ENCODE measurements around the gene PRKCH. TPM values are rescaled to one million over a fixed set of nuclear protein-coding genes. Genes with fewer than 3 reads are reported as not detected.

PRKCH gene
- polyA plus RNA-seq, 1 donor from 2014 or later = 2.0 TPM

DNA sequence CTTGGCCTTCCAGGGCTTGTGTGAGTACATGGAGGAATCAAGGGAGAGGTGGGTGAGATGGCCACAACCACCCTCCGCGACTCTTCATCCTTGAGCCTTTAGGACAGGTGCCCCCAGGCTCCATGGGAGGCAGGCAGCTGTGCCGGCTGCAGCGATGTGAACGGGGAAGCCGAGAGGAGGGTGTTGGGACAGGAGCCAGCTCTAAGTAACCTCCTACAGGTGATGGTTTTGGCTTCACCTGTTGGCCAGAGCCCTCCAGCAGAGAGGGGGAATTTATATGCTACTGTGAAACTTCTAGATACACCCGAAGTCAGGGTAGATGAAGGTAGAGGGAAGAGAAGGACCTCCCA is 241.8 kb downstream of the PRKCH start:
- H3K4me2 ChIP-seq (ENCODE audit: low read length) = no peak overlapping the region
- no peaks in the 10 kb centered on the region for H3K9me2 ChIP-seq (ENCODE audit: insufficient read depth, low read length)
- no peak overlapping the region for H3K27ac ChIP-seq (ENCODE audit: low read length)
- TF ChIP-seq EP300 (conservative IDR thresholded peaks at IDR 0.05; ENCODE audit: poor library complexity, severe bottlenecking) (no peak), POLR2AphosphoS5 (IDR thresholded peaks at IDR 0.05) (no peak), EZH2 (IDR thresholded peaks at IDR 0.05; ENCODE audit: borderline replicate concordance, insufficient read depth, low read length, poor library complexity, severe bottlenecking) (no peak), MXI1 (conservative IDR thresholded peaks at IDR 0.05; ENCODE audit: poor library complexity, severe bottlenecking) (no peak), SMC3 (conservative IDR thresholded peaks at IDR 0.05; ENCODE audit: poor library complexity) (no peak), TAF1 (IDR thresholded peaks at IDR 0.05; ENCODE audit: low read depth) (no peak), RAD21 (conservative IDR thresholded peaks at IDR 0.05) (no peak)
- TF ChIP-seq, protein P1, sequence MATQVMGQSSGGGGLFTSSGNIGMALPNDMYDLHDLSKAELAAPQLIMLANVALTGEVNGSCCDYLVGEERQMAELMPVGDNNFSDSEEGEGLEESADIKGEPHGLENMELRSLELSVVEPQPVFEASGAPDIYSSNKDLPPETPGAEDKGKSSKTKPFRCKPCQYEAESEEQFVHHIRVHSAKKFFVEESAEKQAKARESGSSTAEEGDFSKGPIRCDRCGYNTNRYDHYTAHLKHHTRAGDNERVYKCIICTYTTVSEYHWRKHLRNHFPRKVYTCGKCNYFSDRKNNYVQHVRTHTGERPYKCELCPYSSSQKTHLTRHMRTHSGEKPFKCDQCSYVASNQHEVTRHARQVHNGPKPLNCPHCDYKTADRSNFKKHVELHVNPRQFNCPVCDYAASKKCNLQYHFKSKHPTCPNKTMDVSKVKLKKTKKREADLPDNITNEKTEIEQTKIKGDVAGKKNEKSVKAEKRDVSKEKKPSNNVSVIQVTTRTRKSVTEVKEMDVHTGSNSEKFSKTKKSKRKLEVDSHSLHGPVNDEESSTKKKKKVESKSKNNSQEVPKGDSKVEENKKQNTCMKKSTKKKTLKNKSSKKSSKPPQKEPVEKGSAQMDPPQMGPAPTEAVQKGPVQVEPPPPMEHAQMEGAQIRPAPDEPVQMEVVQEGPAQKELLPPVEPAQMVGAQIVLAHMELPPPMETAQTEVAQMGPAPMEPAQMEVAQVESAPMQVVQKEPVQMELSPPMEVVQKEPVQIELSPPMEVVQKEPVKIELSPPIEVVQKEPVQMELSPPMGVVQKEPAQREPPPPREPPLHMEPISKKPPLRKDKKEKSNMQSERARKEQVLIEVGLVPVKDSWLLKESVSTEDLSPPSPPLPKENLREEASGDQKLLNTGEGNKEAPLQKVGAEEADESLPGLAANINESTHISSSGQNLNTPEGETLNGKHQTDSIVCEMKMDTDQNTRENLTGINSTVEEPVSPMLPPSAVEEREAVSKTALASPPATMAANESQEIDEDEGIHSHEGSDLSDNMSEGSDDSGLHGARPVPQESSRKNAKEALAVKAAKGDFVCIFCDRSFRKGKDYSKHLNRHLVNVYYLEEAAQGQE (IDR thresholded peaks at IDR 0.05; ENCODE audit: borderline replicate concordance) = no peak
- TF ChIP-seq, protein P2, sequence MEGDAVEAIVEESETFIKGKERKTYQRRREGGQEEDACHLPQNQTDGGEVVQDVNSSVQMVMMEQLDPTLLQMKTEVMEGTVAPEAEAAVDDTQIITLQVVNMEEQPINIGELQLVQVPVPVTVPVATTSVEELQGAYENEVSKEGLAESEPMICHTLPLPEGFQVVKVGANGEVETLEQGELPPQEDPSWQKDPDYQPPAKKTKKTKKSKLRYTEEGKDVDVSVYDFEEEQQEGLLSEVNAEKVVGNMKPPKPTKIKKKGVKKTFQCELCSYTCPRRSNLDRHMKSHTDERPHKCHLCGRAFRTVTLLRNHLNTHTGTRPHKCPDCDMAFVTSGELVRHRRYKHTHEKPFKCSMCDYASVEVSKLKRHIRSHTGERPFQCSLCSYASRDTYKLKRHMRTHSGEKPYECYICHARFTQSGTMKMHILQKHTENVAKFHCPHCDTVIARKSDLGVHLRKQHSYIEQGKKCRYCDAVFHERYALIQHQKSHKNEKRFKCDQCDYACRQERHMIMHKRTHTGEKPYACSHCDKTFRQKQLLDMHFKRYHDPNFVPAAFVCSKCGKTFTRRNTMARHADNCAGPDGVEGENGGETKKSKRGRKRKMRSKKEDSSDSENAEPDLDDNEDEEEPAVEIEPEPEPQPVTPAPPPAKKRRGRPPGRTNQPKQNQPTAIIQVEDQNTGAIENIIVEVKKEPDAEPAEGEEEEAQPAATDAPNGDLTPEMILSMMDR (IDR thresholded peaks at IDR 0.05; ENCODE audit: poor library complexity, severe bottlenecking) = no peak
- no peaks in the 10 kb centered on the region for H3K79me2 ChIP-seq (replicated peaks; ENCODE audit: insufficient read depth, low read length)
- no peaks in the 10 kb centered on the region for H3K27me3 ChIP-seq (ENCODE audit: insufficient read depth, low read depth, low read length)
- H3F3A ChIP-seq (ENCODE audit: insufficient read depth, low read length, poor library complexity, severe bottlenecking) = no peaks in the 10 kb centered on the region
- no peak overlapping the region for H3K4me3 ChIP-seq (ENCODE audit: low read length)
- no peaks in the 10 kb centered on the region for H3K9me3 ChIP-seq (ENCODE audit: low read length)
- no peak overlapping the region for H2AFZ ChIP-seq (ENCODE audit: low read depth, low read length)
- H4K20me1 ChIP-seq (ENCODE audit: insufficient read depth) = no peaks in the 10 kb centered on the region
- no peak overlapping the region for H3K9ac ChIP-seq (ENCODE audit: low read length)
- no peaks in the 10 kb centered on the region for H3K36me3 ChIP-seq (ENCODE audit: insufficient read depth, low read length)

DNA sequence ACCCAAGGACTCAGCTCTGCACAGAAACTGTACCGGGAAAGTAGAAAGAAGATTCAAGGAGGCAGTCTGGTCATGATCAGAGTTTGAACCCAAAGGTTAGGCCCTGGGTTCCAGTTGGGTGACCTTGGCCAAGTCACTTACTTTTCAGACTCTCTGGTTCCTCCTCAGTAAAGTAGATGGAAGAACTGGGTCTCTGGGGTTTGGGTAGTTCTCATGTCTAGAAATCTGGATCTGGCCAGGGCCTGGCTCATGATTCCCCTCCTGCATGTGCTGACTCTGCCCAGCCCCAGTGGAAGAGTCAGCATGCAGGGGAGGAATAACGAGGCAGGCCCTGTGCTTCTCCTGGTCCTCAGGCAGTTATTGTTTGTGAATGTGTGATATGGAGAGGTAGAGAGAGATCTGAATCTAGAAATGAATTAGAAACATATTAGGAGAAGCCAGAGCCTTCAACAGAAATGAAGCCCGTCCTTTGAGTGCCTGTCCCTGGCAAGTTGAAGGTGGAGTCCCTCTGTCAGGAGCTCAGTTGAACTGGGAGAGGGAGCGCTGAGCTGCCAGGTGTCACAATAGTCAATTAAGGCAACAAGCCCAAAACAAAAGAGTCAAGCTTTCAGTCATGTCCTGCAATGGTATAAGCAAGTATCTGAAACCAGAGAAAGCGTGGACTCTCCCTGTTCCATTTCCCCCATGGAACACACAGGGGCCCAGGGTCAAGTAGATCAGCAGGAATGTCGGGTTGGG is 242.7 kb downstream of the PRKCH start:
- Histone ChIP-seq H2AFZ (ENCODE audit: low read depth, low read length) (no peak overlapping the region), H3K9me2 (ENCODE audit: insufficient read depth, low read length) (no peaks in the 10 kb centered on the region), H3K4me3 (ENCODE audit: low read length) (no peak overlapping the region), H4K20me1 (ENCODE audit: insufficient read depth) (no peaks in the 10 kb centered on the region), H3K4me2 (ENCODE audit: low read length) (no peak overlapping the region), H3F3A (ENCODE audit: insufficient read depth, low read length, poor library complexity, severe bottlenecking) (no peaks in the 10 kb centered on the region), H3K36me3 (ENCODE audit: insufficient read depth, low read length) (no peaks in the 10 kb centered on the region), H3K27me3 (ENCODE audit: insufficient read depth, low read depth, low read length) (no peaks in the 10 kb centered on the region), H3K27ac (ENCODE audit: low read length) (no peak overlapping the region), H3K9ac (ENCODE audit: low read length) (no peak overlapping the region), H3K9me3 (ENCODE audit: low read length) (no peaks in the 10 kb centered on the region), H3K79me2 (replicated peaks; ENCODE audit: insufficient read depth, low read length) (no peaks in the 10 kb centered on the region)
- TF ChIP-seq SMC3 (conservative IDR thresholded peaks at IDR 0.05; ENCODE audit: poor library complexity) = no peak
- no peak for TF ChIP-seq EZH2 (IDR thresholded peaks at IDR 0.05; ENCODE audit: borderline replicate concordance, insufficient read depth, low read length, poor library complexity, severe bottlenecking)
- TF ChIP-seq, protein P2 (IDR thresholded peaks at IDR 0.05; ENCODE audit: poor library complexity, severe bottlenecking) = no peak
- no peak for TF ChIP-seq RAD21 (conservative IDR thresholded peaks at IDR 0.05)
- TF ChIP-seq TAF1 (IDR thresholded peaks at IDR 0.05; ENCODE audit: low read depth) = no peak
- TF ChIP-seq MXI1 (conservative IDR thresholded peaks at IDR 0.05; ENCODE audit: poor library complexity, severe bottlenecking) = no peak
- no peak for TF ChIP-seq POLR2AphosphoS5 (IDR thresholded peaks at IDR 0.05)
- TF ChIP-seq, protein P1 (IDR thresholded peaks at IDR 0.05; ENCODE audit: borderline replicate concordance) = no peak
- no peak for TF ChIP-seq EP300 (conservative IDR thresholded peaks at IDR 0.05; ENCODE audit: poor library complexity, severe bottlenecking)
